ENCODE results near the gene AHCY.
A peak's percentile ranks its signal among the peaks of the same experiment; 100 is the strongest.
"Not testable (repeated sequence)": the region's sequence is repeated elsewhere in the genome, so short reads cannot be mapped to it uniquely, and the experiment has no call there.

Gene AHCY

GRCh38 chr20:34302723-34303533 is at the start of gene AHCY:
TSS of gene AHCY (minus strand) at chr20:34303355. CDS start at chr20:34303270, 85 bp downstream.
- DNase-seq (ENCODE audit: low read depth) = peak; percentile 95
- peak within 1 kb of the TSS; percentile 83 for H3K4me3 ChIP-seq (ENCODE audit: control insufficient read depth, low read depth, low read length)
- no peak for TF ChIP-seq CTCF (conservative IDR thresholded peaks at IDR 0.05; ENCODE audit: control insufficient read depth, insufficient read depth, low read depth, low read length)

GRCh38 chr20:34350095-34350494 is 46.9 kb upstream of the AHCY start:
- TF ChIP-seq CTCF (conservative IDR thresholded peaks at IDR 0.05; ENCODE audit: control insufficient read depth, insufficient read depth, low read depth, low read length) = no peak
- no peak overlapping the region for H3K4me3 ChIP-seq (ENCODE audit: control insufficient read depth, low read depth, low read length)
- DNase-seq (ENCODE audit: low read depth) = no peak

- no peak overlapping the region for H3K4me3 ChIP-seq (ENCODE audit: control insufficient read depth, low read depth, low read length)
Measured at GRCh38 chr20:34347571-34347970, 44.4 kb upstream of the AHCY start.

GRCh38 chr20:34346533-34346865 is 43.3 kb upstream of the AHCY start:
- DNase-seq (ENCODE audit: low read depth); H3K4me3 ChIP-seq (ENCODE audit: control insufficient read depth, low read depth, low read length): not testable (repeated sequence)

More at GRCh38 chr20:34347571-34347970, 44.4 kb upstream of the AHCY start:
- DNase-seq (ENCODE audit: low read depth) = no peak
- TF ChIP-seq CTCF (conservative IDR thresholded peaks at IDR 0.05; ENCODE audit: control insufficient read depth, insufficient read depth, low read depth, low read length) = no peak

GRCh38 chr20:34345839-34346532 is 42.8 kb upstream of the AHCY start:
- not testable (repeated sequence) for DNase-seq (ENCODE audit: low read depth); H3K4me3 ChIP-seq (ENCODE audit: control insufficient read depth, low read depth, low read length)

- no peak overlapping the region for H3K4me3 ChIP-seq (ENCODE audit: control insufficient read depth, low read depth, low read length)
- no peak for TF ChIP-seq CTCF (conservative IDR thresholded peaks at IDR 0.05; ENCODE audit: control insufficient read depth, insufficient read depth, low read depth, low read length)
- no peak for DNase-seq (ENCODE audit: low read depth)
Measured at GRCh38 chr20:34345402-34345736, 42.2 kb upstream of the AHCY start.

- no peak for DNase-seq (ENCODE audit: low read depth)
- TF ChIP-seq CTCF (conservative IDR thresholded peaks at IDR 0.05; ENCODE audit: control insufficient read depth, insufficient read depth, low read depth, low read length) = no peak
- no peak overlapping the region for H3K4me3 ChIP-seq (ENCODE audit: control insufficient read depth, low read depth, low read length)
Measured at GRCh38 chr20:34344238-34344637, 41.1 kb upstream of the AHCY start.

All from fibroblast of mammary gland (primary cell).